ENCODE results near the gene METAP1D.

METAP1D gene

DNA sequence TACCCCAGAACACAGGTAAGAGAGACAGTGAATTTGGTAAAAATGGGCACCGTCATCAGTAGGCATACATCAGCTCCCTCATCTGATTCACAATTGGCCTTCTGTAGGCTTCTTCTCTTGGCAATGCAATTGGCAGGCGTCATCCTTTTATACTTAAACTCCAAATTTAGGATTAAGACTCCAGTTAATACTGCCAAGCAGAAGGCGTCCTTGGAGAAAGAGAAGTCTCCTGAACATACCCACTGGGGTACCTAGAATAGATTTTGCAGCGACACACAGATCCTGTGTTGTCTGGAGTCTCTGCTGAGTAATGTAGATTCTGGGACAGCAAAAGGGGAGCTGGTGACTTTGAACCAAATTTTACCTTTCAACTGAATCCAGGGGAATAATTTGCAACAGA is 592 bp upstream of the METAP1D start:
- H3K27me3 ChIP-seq (ENCODE audit: insufficient read depth, low read length) = peaks cover 18% of the 10 kb centered on the region
- peaks cover 4% of the 10 kb centered on the region; the same call in 1 of the 2 replicates for H3K4me1 ChIP-seq (ENCODE audit: insufficient read depth, low read length)
- H3K9me3 ChIP-seq (ENCODE audit: insufficient read depth, low read depth, low read length) = no peaks in the 10 kb centered on the region
- H3K36me3 ChIP-seq (ENCODE audit: insufficient read depth, low read depth, low read length) = no peaks in the 10 kb centered on the region
- no peak overlapping the region for H3K27ac ChIP-seq (ENCODE audit: low read length)
- H3K9ac ChIP-seq (ENCODE audit: low read depth, low read length) = peak overlapping the region; percentile 86; the same call in 1 of the 2 replicates
- peak overlapping the region; percentile 76 for H3K4me3 ChIP-seq (ENCODE audit: low read length)

DNA sequence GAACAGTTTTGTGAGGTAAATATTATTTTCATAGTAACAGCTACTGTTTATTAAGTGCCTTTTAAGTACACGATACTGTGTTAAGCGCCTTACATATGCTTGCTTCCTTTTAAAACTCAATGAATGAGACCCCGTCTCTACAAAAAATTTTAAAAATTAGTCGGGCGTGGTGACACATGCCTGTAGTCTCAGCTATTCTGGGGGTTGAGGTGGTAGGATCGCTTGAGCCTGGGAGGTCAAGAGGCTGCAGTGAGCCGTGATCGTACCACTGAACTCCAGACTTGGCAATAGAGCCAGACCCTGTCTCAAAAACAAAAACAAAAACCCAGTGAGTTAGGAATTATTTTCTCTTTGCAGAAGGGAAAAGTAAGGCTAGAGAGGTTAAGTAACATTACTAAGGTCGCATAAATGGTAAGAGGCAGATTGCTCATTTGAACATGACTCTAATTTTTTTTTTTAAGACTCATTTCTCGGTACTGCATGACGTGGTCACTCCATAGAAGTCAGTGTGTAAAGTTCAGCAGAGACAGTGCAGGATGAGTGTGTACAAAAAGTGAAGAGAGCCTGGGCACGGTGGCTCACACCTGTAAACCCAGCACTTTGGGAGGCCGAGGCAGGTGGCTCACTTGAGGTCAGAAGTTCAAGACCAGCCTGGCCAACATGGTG is 1.1 kb downstream of the METAP1D start:
- Histone ChIP-seq H3K9me3 (ENCODE audit: insufficient read depth, low read depth, low read length) (no peaks in the 10 kb centered on the region), H3K27me3 (ENCODE audit: insufficient read depth, low read length) (peaks cover 18% of the 10 kb centered on the region), H3K36me3 (ENCODE audit: insufficient read depth, low read depth, low read length) (no peaks in the 10 kb centered on the region), H3K4me3 (ENCODE audit: low read length) (peak overlapping the region; percentile 76), H3K27ac (ENCODE audit: low read length) (peak overlapping the region; percentile 67), H3K4me1 (ENCODE audit: insufficient read depth, low read length) (peaks cover 4% of the 10 kb centered on the region; the same call in 1 of the 2 replicates), H3K9ac (ENCODE audit: low read depth, low read length) (peak overlapping the region; percentile 86; the same call in 1 of the 2 replicates)

GRCh38 chr2:172007372-172007771 is 7.6 kb downstream of the METAP1D start:
- Histone ChIP-seq H3K27me3 (ENCODE audit: insufficient read depth, low read length) (no peaks in the 10 kb centered on the region), H3K4me1 (ENCODE audit: insufficient read depth, low read length) (peaks cover 4% of the 10 kb centered on the region; the same call in 1 of the 2 replicates), H3K36me3 (ENCODE audit: insufficient read depth, low read depth, low read length) (no peaks in the 10 kb centered on the region), H3K9me3 (ENCODE audit: insufficient read depth, low read depth, low read length) (no peaks in the 10 kb centered on the region), H3K27ac (ENCODE audit: low read length) (no peak overlapping the region), H3K9ac (ENCODE audit: low read depth, low read length) (no peak overlapping the region), H3K4me3 (ENCODE audit: low read length) (no peak overlapping the region)

- Histone ChIP-seq H3K4me1 (ENCODE audit: insufficient read depth, low read length) (peaks cover 15% of the 10 kb centered on the region), H3K9me3 (ENCODE audit: insufficient read depth, low read depth, low read length) (no peaks in the 10 kb centered on the region), H3K36me3 (ENCODE audit: insufficient read depth, low read depth, low read length) (no peaks in the 10 kb centered on the region), H3K9ac (ENCODE audit: low read depth, low read length) (no peak overlapping the region), H3K27me3 (ENCODE audit: insufficient read depth, low read length) (no peaks in the 10 kb centered on the region), H3K4me3 (ENCODE audit: low read length) (no peak overlapping the region), H3K27ac (ENCODE audit: low read length) (no peak overlapping the region)
Observed at GRCh38 chr2:172009823-172010222, 10.1 kb downstream of the METAP1D start.

DNA sequence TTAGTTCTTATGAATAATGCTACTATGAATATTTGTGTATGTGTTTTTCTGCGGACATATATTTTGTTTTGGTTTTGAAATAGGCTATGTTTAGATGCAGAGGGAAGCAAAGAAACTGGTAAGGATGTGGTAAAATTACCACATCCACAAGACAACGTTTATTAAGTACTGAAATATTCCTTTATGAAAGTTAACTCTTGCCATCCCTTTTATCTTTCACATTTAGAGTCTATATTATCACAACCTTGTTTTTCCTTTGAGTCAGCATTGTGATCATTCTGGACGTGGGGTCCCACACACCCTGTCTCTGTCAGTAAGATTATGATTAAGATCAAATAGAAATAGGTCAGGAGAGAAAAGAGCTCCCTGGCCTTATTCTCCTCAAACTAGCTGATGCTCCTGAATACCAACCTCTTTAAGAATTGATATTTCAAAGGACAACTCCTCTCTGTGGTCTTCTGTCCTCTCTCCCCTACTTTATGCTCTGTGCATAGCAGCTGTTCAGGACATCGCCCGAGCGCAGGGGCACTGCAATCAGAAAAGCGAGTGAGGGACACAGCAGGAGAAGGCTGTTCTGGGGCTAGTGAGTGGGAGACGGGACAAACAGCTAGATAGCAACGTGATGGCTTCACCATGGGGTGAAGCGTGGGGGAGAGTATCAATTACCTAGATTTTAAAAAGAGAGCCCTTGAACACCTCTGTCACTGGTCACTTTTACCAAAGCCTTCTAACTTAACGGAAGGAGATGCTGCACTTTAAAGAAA is 12.2 kb downstream of the METAP1D start:
- Histone ChIP-seq H3K4me1 (ENCODE audit: insufficient read depth, low read length) (peaks cover 15% of the 10 kb centered on the region), H3K9ac (ENCODE audit: low read depth, low read length) (no peak overlapping the region), H3K9me3 (ENCODE audit: insufficient read depth, low read depth, low read length) (no peaks in the 10 kb centered on the region), H3K27ac (ENCODE audit: low read length) (no peak overlapping the region), H3K36me3 (ENCODE audit: insufficient read depth, low read depth, low read length) (no peaks in the 10 kb centered on the region), H3K4me3 (ENCODE audit: low read length) (no peak overlapping the region), H3K27me3 (ENCODE audit: insufficient read depth, low read length) (no peaks in the 10 kb centered on the region)

GRCh38 chr2:172012677-172013391 is 13.1 kb downstream of the METAP1D start:
- H3K9ac ChIP-seq (ENCODE audit: low read depth, low read length) = peak overlapping the region; percentile 28; the same call in 1 of the 2 replicates
- H3K9me3 ChIP-seq (ENCODE audit: insufficient read depth, low read depth, low read length) = no peaks in the 10 kb centered on the region
- H3K4me1 ChIP-seq (ENCODE audit: insufficient read depth, low read length) = peaks cover 15% of the 10 kb centered on the region
- H3K36me3 ChIP-seq (ENCODE audit: insufficient read depth, low read depth, low read length) = no peaks in the 10 kb centered on the region
- no peaks in the 10 kb centered on the region for H3K27me3 ChIP-seq (ENCODE audit: insufficient read depth, low read length)
- H3K27ac ChIP-seq (ENCODE audit: low read length) = no peak overlapping the region
- H3K4me3 ChIP-seq (ENCODE audit: low read length) = no peak overlapping the region

- H3K4me1 ChIP-seq (ENCODE audit: insufficient read depth, low read length) = peaks cover 15% of the 10 kb centered on the region
- no peak overlapping the region for H3K4me3 ChIP-seq (ENCODE audit: low read length)
- H3K9me3 ChIP-seq (ENCODE audit: insufficient read depth, low read depth, low read length) = no peaks in the 10 kb centered on the region
- H3K9ac ChIP-seq (ENCODE audit: low read depth, low read length) = peak overlapping the region; percentile 28; the same call in 1 of the 2 replicates
- H3K27ac ChIP-seq (ENCODE audit: low read length) = no peak overlapping the region
- H3K36me3 ChIP-seq (ENCODE audit: insufficient read depth, low read depth, low read length) = no peaks in the 10 kb centered on the region
- no peaks in the 10 kb centered on the region for H3K27me3 ChIP-seq (ENCODE audit: insufficient read depth, low read length)
Observed at GRCh38 chr2:172013396-172013795, 13.6 kb downstream of the METAP1D start.

- H3K27me3 ChIP-seq (ENCODE audit: insufficient read depth, low read length) = no peaks in the 10 kb centered on the region
- peaks cover 10% of the 10 kb centered on the region; the same call in 1 of the 2 replicates for H3K4me1 ChIP-seq (ENCODE audit: insufficient read depth, low read length)
- peak overlapping the region; percentile 62; the same call in 1 of the 2 replicates for H3K9ac ChIP-seq (ENCODE audit: low read depth, low read length)
- peak overlapping the region; percentile 8; the same call in 1 of the 2 replicates for H3K4me3 ChIP-seq (ENCODE audit: low read length)
- no peaks in the 10 kb centered on the region for H3K36me3 ChIP-seq (ENCODE audit: insufficient read depth, low read depth, low read length)
- no peak overlapping the region for H3K27ac ChIP-seq (ENCODE audit: low read length)
- no peaks in the 10 kb centered on the region for H3K9me3 ChIP-seq (ENCODE audit: insufficient read depth, low read depth, low read length)
Observed at GRCh38 chr2:172021074-172021931, 21.6 kb downstream of the METAP1D start.

DNA sequence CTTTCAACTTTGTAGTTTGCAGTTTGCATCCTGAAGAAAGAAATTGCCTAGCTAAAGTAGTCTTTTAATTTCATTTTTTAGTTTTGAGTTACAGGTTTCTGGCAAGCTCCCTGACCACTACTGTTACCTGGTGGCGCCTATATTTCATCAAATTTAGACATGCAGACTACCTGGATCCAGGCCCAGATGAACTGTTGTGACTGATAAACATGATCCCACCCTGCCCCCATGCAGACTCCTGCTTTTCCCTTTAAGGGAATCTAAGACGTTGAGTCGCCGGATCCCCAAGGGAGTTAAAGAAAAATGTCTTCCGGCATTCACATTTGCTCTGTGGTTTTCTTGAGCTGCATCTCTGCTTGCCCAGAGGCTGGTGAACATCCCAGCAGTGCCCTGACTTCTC is 22.2 kb downstream of the METAP1D start:
- Histone ChIP-seq H3K27ac (ENCODE audit: low read length) (no peak overlapping the region), H3K4me1 (ENCODE audit: insufficient read depth, low read length) (peaks cover 10% of the 10 kb centered on the region; the same call in 1 of the 2 replicates), H3K27me3 (ENCODE audit: insufficient read depth, low read length) (no peaks in the 10 kb centered on the region), H3K4me3 (ENCODE audit: low read length) (peak overlapping the region; percentile 8; the same call in 1 of the 2 replicates), H3K9me3 (ENCODE audit: insufficient read depth, low read depth, low read length) (no peaks in the 10 kb centered on the region), H3K36me3 (ENCODE audit: insufficient read depth, low read depth, low read length) (no peaks in the 10 kb centered on the region), H3K9ac (ENCODE audit: low read depth, low read length) (peak overlapping the region; percentile 62; the same call in 1 of the 2 replicates)

DNA sequence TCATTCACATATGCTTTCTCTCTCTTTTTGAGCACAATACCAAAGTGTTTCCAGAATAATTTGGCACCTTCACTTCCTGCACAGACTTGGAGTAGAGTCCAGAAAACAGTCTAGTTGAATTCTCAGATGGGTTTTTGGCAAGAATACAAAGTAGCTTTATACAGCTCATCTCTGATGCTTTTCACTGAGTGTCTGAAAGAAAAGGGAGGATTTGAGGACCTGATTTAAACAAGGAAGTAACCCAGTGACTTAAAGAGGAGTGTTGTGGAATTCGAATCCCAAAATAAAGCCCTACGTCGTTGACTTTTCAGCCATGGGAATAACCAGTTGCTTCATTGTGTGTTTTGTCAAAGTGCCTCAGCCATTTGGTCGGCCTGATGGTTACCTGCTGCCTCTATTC is 31.8 kb downstream of the METAP1D start:
- H3K4me1 ChIP-seq (ENCODE audit: insufficient read depth, low read length) = peaks cover 4% of the 10 kb centered on the region; the same call in 1 of the 2 replicates
- H3K36me3 ChIP-seq (ENCODE audit: insufficient read depth, low read depth, low read length) = no peaks in the 10 kb centered on the region
- no peak overlapping the region for H3K9ac ChIP-seq (ENCODE audit: low read depth, low read length)
- H3K27me3 ChIP-seq (ENCODE audit: insufficient read depth, low read length) = no peaks in the 10 kb centered on the region
- H3K4me3 ChIP-seq (ENCODE audit: low read length) = no peak overlapping the region
- no peak overlapping the region for H3K27ac ChIP-seq (ENCODE audit: low read length)
- H3K9me3 ChIP-seq (ENCODE audit: insufficient read depth, low read depth, low read length) = no peaks in the 10 kb centered on the region

DNA sequence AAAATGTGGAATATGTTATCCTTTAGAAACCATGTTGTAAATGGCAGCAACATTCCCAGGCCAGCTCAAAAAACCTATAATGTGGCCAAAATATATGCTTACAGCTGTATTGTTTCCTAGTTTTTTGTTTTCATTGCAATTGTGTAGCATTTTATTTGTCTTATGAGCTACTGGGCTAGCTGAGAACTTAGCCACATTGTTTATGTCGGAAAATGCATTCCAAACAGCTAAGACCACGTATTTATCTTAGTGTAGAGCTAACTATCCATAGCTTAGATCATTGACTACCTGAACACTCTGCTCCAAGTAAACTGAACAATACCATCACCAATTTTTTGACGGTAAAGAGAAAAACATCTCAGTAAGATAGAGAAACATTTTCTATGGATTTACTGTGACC is 38.4 kb downstream of the METAP1D start:
- no peaks in the 10 kb centered on the region for H3K27me3 ChIP-seq (ENCODE audit: insufficient read depth, low read length)
- H3K9ac ChIP-seq (ENCODE audit: low read depth, low read length) = no peak overlapping the region
- H3K36me3 ChIP-seq (ENCODE audit: insufficient read depth, low read depth, low read length) = no peaks in the 10 kb centered on the region
- H3K27ac ChIP-seq (ENCODE audit: low read length) = no peak overlapping the region
- H3K4me3 ChIP-seq (ENCODE audit: low read length) = no peak overlapping the region
- H3K9me3 ChIP-seq (ENCODE audit: insufficient read depth, low read depth, low read length) = no peaks in the 10 kb centered on the region
- H3K4me1 ChIP-seq (ENCODE audit: insufficient read depth, low read length) = no peaks in the 10 kb centered on the region
